Measurements from ENCODE around the gene LIN7A.

Gene LIN7A

DNA sequence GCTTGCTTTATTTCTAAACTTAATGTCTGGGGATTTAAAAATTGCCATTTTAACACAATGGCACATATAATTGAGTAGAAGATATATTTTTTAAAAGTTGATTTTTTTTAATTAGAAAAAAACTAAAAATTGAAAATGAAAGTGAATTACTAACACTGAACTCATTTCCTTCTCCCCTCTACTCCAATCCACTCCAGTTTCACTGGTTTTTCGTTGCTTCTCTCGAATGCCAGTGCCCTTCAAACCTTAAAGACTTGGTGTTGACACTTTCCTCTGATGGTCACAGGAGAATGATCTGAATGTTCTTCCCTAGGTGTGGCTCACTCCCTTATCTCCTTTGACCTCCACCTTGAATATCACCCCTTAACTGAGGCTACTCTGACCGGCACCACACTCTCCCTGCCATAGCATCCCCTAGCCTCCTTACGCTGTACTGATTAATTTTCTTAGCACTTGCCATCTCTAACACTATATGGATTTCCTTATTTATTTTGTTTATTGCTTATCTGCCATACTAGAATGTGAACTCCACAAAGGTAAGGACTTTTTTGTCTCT is 107.1 kb downstream of the LIN7A start:
- FAIRE-seq: no peak
- TF ChIP-seq CTCF (IDR thresholded peaks at IDR 0.05; ENCODE audit: insufficient read depth, missing control alignments): no peak
- no peak for DNase-seq (ENCODE audit: insufficient read length, low spot score)

- TF ChIP-seq CTCF (IDR thresholded peaks at IDR 0.05; ENCODE audit: insufficient read depth, missing control alignments): no peak
- no peak for DNase-seq (ENCODE audit: insufficient read length, low spot score)
- no peak for FAIRE-seq
Observed at GRCh38 chr12:80829767-80830166, 108.0 kb downstream of the LIN7A start.

- no peak for FAIRE-seq
- DNase-seq (ENCODE audit: insufficient read length, low spot score): no peak
- TF ChIP-seq CTCF (IDR thresholded peaks at IDR 0.05; ENCODE audit: insufficient read depth, missing control alignments): no peak
Observed at GRCh38 chr12:80825506-80825905, 112.2 kb downstream of the LIN7A start.

DNA sequence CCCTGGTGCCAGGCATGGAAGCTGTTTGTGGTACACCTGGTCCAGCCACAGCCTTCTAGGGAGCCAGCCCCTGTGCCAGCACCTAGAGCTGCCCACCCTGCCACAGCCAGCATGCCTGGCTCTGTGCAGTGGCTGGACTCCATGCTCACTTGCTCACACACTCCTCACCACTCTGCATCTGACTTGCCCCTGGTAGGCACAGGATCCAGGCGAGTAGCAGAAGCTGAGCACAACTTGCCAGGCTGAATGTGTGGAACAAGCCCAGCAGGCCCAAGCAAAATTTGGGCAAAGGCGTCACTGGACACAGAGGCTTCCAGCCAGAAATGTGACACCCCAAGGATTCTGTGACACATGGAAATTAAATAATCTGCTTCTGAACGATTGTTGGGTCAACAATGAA is 114.3 kb downstream of the LIN7A start:
- DNase-seq (ENCODE audit: insufficient read length, low spot score) (no peak), FAIRE-seq (no peak)
- no peak for TF ChIP-seq CTCF (IDR thresholded peaks at IDR 0.05; ENCODE audit: insufficient read depth, missing control alignments)

GRCh38 chr12:80821513-80822000 is 116.2 kb downstream of the LIN7A start:
- DNase-seq (ENCODE audit: insufficient read length, low spot score) (no peak), FAIRE-seq (no peak)
- no peak for TF ChIP-seq CTCF (IDR thresholded peaks at IDR 0.05; ENCODE audit: insufficient read depth, missing control alignments)

GRCh38 chr12:80818878-80819277 is 118.9 kb downstream of the LIN7A start:
- no peak for FAIRE-seq
- no peak for TF ChIP-seq CTCF (IDR thresholded peaks at IDR 0.05; ENCODE audit: insufficient read depth, missing control alignments)
- no peak for DNase-seq (ENCODE audit: insufficient read length, low spot score)

DNA sequence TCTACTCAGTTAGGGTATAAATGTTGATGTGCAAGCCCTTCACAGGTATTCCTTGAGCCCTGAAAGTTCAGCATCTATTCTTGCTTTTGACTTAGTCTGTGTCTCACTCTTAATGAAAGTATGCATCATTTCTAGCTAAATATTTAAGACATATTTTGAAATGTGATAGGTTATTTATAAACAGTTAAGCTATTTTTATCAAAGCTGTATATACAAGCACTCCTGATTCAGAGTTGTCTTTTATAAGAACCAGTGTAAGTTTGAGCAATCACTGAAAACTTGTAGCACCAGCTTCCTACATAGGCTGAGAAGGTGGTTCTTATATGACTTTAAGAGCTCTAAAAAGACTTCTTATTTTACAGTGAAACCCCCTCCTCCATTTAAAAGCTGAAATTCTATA is 122.4 kb downstream of the LIN7A start:
- FAIRE-seq (no peak), DNase-seq (ENCODE audit: insufficient read length, low spot score) (no peak)
- no peak for TF ChIP-seq CTCF (IDR thresholded peaks at IDR 0.05; ENCODE audit: insufficient read depth, missing control alignments)
